GM18505 (cell line): ENCODE data around the gene PTRHD1.
A peak's percentile ranks its signal among the peaks of the same experiment; 100 is the strongest.

Experiments
- ATAC-seq: cut with Tn5 transposase; IDR thresholded peaks from one replicate; pipeline ENCODE4 v1.9.1; 2021; ENCODE audit not compliant: unreplicated experiment
- POLR2A ChIP-seq: IDR thresholded peaks from 4 replicates; pipeline ENCODE4 v1.6.1; 2011; ENCODE audit warnings: borderline replicate concordance; ENCODE audit not compliant: insufficient read depth, insufficient read length; ENCODE audit errors: extremely low read depth

Gene PTRHD1

DNA sequence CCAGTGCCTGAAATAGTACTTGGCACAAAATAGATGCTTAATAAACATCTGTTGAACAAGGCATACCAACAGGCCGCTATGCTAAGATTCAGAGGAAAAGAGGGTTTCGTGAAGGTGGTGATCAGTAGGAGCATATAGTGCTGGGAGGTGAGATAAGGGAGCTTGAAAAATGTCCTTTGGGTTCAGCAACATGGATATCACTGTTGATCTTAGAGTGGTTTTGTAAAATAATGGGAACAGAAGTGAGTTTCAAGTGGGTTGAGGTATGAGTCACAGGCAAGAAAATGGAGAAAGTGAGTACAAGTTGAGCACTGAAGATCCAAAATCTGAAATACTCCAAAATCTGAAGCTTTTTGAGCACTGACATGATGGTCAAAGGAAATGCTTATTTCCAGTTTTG lies 4.5 kb upstream of the PTRHD1 start:
- no peak for ATAC-seq
- no peak for TF ChIP-seq POLR2A

- TF ChIP-seq POLR2A = no peak
- no peak for ATAC-seq
Measured at GRCh38 chr2:24793761-24794435, 707 bp upstream of the PTRHD1 start.

GRCh38 chr2:24792542-24792873 lies 683 bp downstream of the PTRHD1 start:
- ATAC-seq = no peak
- no peak for TF ChIP-seq POLR2A

DNA sequence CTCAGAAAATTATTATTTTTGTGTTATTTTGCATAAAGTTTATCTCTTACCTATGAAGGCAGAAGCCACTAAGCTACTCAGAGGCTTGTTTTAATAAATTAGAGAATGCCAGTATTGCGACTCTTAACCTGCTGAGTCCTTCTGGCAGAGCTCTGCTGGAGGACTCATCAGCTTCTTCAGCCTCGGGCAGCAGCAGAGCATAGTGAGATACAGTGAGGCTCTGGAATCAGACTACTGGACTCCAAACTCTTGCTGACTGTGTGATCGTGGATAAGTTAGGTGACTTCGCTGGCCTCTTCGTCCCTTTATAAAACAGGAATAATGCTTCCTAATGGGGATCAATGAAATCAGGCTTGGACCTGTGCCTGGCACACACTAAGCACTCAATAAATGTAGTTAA lies 1.7 kb downstream of the PTRHD1 start:
- no peak for ATAC-seq
- no peak for TF ChIP-seq POLR2A

DNA sequence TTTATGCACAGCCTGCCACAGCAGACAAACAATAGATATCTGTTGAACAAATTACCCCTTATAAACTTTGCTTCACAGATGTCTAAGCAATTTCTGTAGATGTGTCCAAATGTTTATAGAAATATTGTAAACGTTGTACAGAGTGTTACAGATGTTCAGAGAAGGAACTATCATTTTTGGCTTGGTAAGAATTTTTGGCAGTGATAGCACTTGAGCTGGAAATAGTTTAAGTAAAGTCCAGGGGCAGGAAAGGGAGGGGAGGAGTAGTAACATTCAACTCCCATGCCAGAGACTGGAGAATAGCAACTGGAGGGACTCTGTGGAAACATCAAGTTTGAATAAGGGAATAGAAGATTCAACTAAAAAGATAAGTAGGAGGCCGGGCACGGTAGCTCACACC lies 4.4 kb downstream of the PTRHD1 start:
- ATAC-seq = no peak
- TF ChIP-seq POLR2A = no peak

- ATAC-seq = no peak
- TF ChIP-seq POLR2A = no peak
Measured at GRCh38 chr2:24787532-24787931, 5.7 kb downstream of the PTRHD1 start.

- ATAC-seq = peak; percentile 70
Measured at GRCh38 chr2:24785671-24786321, 7.4 kb downstream of the PTRHD1 start.

DNA sequence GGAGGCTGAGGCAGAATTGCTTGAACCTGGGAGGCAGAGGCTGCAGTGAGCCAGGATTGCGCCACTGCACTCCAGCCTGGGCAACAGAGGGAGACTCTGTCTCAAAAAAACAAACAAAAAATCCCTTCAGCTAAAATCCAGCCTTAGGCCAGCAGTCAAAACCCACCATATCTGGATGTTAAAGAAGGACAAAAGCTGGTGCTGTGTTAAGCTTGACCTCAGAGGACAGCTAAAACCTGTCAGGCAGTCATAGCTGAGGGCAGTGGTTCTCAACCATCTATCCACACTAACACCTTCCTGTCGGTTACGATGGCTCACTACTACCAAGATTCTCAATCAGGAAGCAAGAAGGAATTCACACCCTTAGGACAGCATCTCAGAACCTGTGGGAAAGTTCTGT lies 9.6 kb downstream of the PTRHD1 start:
- no peak for TF ChIP-seq POLR2A

More at GRCh38 chr2:24785671-24786321, 7.4 kb downstream of the PTRHD1 start:
- peak; percentile 27 for TF ChIP-seq POLR2A

DNA sequence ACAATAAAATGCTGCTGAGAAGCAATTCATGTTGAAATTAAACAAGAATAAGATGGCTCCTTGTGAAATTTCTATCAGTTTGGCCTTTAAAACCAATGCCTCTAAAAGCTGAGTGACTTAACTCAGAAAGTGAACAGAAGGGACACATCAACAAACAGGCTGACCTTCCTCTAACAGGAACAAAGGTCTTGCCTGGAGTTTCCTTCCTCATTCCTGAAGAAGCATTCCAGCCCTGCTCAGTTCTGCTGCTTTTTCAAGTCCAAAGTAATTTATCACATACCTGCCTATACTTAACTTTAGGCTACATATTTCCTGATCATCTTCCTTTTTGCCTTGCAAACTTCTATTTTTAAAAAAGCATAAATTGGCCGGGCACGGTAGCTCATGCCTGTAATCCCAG lies 14.1 kb downstream of the PTRHD1 start:
- no peak for ATAC-seq
- no peak for TF ChIP-seq POLR2A

More for the DNA sequence above, 9.6 kb downstream of the PTRHD1 start:
- ATAC-seq = no peak

DNA sequence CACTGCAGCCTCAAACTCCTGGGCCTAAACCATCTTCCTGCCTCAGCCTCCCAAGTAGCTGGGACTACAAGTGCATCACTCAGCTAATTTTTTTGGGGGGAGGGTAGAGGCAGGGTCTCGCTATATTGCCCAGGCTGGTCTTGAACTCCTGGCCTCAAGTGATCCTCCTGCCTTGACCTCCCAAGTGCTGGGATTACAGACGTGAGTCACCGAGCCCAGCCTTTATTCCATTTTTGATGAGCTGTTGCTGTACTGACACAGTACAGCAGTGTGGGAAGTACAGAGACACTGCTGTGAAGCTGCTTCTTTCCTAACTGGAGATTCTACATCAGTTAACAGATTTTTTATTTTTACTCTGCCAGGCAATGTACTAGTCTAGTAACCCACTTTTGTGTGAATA lies 18.8 kb downstream of the PTRHD1 start:
- no peak for TF ChIP-seq POLR2A
- no peak for ATAC-seq

DNA sequence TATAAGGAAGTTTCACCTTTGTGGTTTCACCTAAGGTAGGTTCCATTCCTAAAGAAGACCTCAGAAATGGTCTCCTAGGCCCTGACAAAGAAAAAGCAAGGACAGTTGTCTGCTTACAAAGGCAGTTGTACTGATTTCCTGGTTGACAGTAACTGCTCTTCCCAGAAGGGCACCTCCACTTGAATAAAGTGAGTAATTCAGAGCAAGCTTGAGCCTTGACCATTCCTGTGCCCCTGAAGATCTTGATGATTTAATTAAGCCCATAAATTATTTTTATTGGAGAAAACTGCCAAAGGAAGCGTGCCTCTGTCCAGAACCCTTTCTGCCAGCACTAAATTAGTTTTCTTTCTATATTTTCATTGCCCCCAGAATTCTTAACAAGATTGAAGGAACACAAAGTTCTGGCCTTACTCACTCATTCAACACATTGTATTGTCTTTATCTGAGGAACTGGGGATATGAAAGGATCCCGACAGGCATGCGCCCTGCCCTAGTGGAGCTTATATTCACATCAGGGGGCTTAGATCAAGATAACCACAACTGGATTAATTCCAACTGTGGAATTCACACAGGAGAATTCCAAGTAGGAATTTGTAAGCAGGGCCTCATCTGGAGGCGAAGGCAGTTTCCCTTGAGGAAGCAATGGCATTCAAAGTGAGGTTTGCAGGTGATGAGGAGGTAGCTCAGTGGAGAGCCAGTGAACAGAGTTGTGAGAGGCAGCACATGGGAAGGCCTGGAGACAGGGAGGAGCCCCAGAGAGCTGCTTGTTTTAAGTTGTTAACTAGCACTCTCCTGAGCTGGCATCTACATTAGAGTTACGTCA lies 21.2 kb downstream of the PTRHD1 start:
- ATAC-seq = no peak
- TF ChIP-seq POLR2A = no peak

DNA sequence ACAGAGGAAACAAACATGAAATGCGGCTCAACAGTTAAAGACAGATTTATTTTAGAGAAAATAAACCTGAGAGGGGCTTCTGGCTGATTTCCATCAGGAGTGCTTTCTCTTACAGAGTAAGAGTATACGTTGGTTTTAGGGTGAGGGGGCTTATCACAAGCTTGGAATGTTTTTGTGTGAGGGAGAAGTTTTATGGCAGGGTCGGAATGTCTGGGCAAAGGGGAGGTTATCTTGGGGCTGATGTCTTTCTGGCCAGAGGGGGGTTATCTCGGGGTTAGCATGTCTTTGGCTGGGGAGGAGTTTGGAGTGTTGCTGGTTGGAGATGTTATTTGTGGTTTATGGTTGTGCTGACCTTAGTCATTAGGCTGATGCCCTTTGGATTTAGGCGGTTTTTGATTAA lies 22.1 kb downstream of the PTRHD1 start:
- no peak for ATAC-seq
- TF ChIP-seq POLR2A = no peak

DNA sequence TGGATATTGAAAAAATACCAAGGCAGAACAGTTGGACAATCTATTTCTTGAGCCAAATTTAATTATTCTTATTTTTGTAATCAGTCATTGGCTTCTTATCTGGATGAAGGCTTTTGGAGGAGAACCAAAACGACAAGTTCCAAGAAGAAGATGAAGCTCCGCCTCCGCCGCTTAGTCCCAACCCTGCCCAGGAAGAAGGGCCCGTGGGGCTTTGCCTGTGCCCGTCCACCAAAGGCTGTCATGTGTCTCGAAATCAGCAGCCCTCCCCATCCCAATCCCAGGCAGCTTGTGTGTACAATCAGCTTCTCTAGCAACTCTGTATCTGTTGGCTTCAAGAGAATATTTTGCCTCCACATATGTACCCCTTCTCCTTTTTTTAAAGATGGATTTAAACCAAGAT lies 24.6 kb downstream of the PTRHD1 start:
- ATAC-seq = no peak
- TF ChIP-seq POLR2A = no peak

GRCh38 chr2:24768013-24768412 lies 25.2 kb downstream of the PTRHD1 start:
- TF ChIP-seq POLR2A = no peak
- ATAC-seq = no peak

DNA sequence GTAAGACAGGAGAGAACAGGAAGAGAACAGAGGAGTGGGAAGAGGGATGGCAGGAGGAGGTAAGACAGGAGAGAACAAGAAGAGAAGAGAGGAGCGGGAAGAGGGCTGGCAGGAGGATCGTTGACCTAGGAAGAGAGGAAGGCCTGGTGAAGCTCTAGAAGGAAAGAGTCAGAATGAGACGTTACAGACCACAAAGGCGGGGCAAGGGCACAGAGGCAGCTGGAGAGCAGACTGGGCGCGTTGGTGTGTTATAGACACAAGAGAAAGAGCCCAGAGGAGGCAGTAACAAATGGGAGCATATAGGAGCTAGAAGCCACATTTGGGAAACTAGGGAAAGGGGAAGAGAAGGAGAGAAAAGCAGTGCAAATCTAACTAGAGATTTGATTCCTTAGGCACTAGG lies 26.6 kb downstream of the PTRHD1 start:
- no peak for ATAC-seq
- no peak for TF ChIP-seq POLR2A

GRCh38 chr2:24763843-24764242 lies 29.3 kb downstream of the PTRHD1 start:
- ATAC-seq = no peak
- no peak for TF ChIP-seq POLR2A
